Stomach (tissue), 9 donors: ENCODE data around the gene PTPRM. TPM values are rescaled to one million over a fixed set of nuclear protein-coding genes. Genes with fewer than 3 reads are reported as not detected.

Experiments
- DNase-seq, 2 donors: peaks; one replicate each; pipeline versions ENCODE4 v3.0.0 to v3.0.0-alpha.2; 2013 to 2019
- H3K27ac ChIP-seq, 5 donors: fragments of 200-600 bp in 4 of 5; sonication (generic) in 4 of 5; one replicate each; pipeline ENCODE4 v1.5.1; 2013 to 2019; ENCODE audit warnings: mild to moderate bottlenecking in 1 of 5, moderate library complexity in 1 of 5
- H3K27me3 ChIP-seq, 3 donors: fragments of 200-600 bp; sonication (generic); one replicate each; pipeline ENCODE4 v1.5.1; 2017 to 2019; ENCODE audit warnings: mixed run types in 1 of 3
- H3K36me3 ChIP-seq, 4 donors: fragments of 200-600 bp; sonication (generic); 1 replicate in 3 of 4; 2 replicates in 1 of 4; pipeline ENCODE4 v1.5.1; 2016 to 2019
- H3K4me1 ChIP-seq, 4 donors: fragments of 200-600 bp; sonication (generic); one replicate each; pipeline ENCODE4 v1.5.1; 2016 to 2019
- H3K4me3 ChIP-seq, 4 donors: fragments of 200-600 bp; sonication (generic) in 3 of 4; one replicate each; pipeline ENCODE4 v1.5.1; 2016 to 2019; ENCODE audit warnings: mild to moderate bottlenecking in 1 of 4
- H3K9me3 ChIP-seq, 4 donors: fragments of 200-600 bp; sonication (generic); one replicate each; pipeline ENCODE4 v1.5.1; 2016 to 2019
- CTCF ChIP-seq, 7 experiments: fragments of 450-650 bp in 4 of 7; fragments of 200-600 bp in 3 of 7; sonication (generic) in 3 of 7; IDR thresholded peaks; one replicate each; pipeline ENCODE4 v1.5.1; 2016 to 2019; ENCODE audit warnings: antibody characterized with exemption in 7 of 7, control low read depth in 2 of 7, mild to moderate bottlenecking in 1 of 7
- EP300 ChIP-seq: sonication (generic); formaldehyde crosslinking; IDR thresholded peaks from one replicate; pipeline ENCODE4 v1.6.1; 2017; ENCODE audit warnings: antibody characterized with exemption
- POLR2A ChIP-seq, 4 donors: fragments of 450-650 bp; IDR thresholded peaks; one replicate each; pipeline ENCODE4 v1.6.1; 2016; ENCODE audit warnings: antibody characterized with exemption in 4 of 4, control low read depth in 2 of 4, mild to moderate bottlenecking in 1 of 4, moderate library complexity in 1 of 4
- POLR2AphosphoS5 ChIP-seq, 3 donors: sonication (generic); formaldehyde crosslinking; IDR thresholded peaks; one replicate each; pipeline ENCODE4 v1.6.1; 2016; ENCODE audit warnings: antibody characterized with exemption in 3 of 3
- WGBS, 5 donors: extraction: QIAGEN DNeasy Blood & Tissue Kit in 3 of 5; methylation state at CpG; one replicate each; pipeline versions ENCODE4 v1.1.5 to v1.1.7; 2013 to 2018; 5-methylcytosine and 5-hydroxymethylcytosine counted together
- intact Hi-C: fragments of 100-400 bp; cut with DNase I; formaldehyde crosslinking; loops from one replicate; pipeline ENCODE4 v1.15.1; 2023; ENCODE audit warnings: low total_unique reads
- polyA plus RNA-seq, 3 donors: library from polyadenylated mRNA; stranded (reverse); fragments of 200-250 nt; gene quantifications; one replicate each; pipeline ENCODE4 v1.2.3, GENCODE V29; 2013
- total RNA-seq, 5 donors: library from RNA; depleted of rRNA; stranded (reverse); fragments of >200 nt; gene quantifications; one replicate each; pipeline versions ENCODE4 v1.1.0 to v1.2.3, GENCODE V29; 2014 to 2016
- donor health status: healthy with polysubstance abuse.
- donor health status: Bipolar disorder and iron deficiency.
- donor health status: healthy.

Gene PTPRM
- total and polyA plus RNA-seq, 8 donors: 7.5 to 246 (median 58.2) TPM

GRCh38 chr18:7918701-7919100, 351.6 kb downstream of the PTPRM start:
- Histone ChIP-seq H3K9me3 (no peaks in the 10 kb centered on the region), H3K4me1 (peaks cover 0 to 36% (median 22%) of the 10 kb centered on the region in 4 donors), H3K4me3 (no peak overlapping the region), H3K27me3 (no peaks in the 10 kb centered on the region), H3K36me3 (no peaks in the 10 kb centered on the region), H3K27ac (no peak overlapping the region)
- no peak for DNase-seq
- intact Hi-C loops: no loop called here
- WGBS, 5 donors: 88 to 95% (median 91%) methylated on average over 2 of the region's 2 CpGs
- TF ChIP-seq POLR2AphosphoS5 (IDR thresholded peaks at IDR 0.05): no peak
- no peak for TF ChIP-seq POLR2A (IDR thresholded peaks at IDR 0.05)
- TF ChIP-seq CTCF (IDR thresholded peaks at IDR 0.05): no peak
- no peak for TF ChIP-seq EP300

GRCh38 chr18:7919565-7919964, 352.4 kb downstream of the PTPRM start:
- Histone ChIP-seq H3K27ac (no peak overlapping the region), H3K36me3 (no peaks in the 10 kb centered on the region), H3K9me3 (no peaks in the 10 kb centered on the region), H3K27me3 (no peaks in the 10 kb centered on the region), H3K4me3 (no peak overlapping the region), H3K4me1 (peaks cover 0 to 39% (median 19%) of the 10 kb centered on the region in 4 donors)
- no peak for TF ChIP-seq POLR2A (IDR thresholded peaks at IDR 0.05)
- TF ChIP-seq CTCF (IDR thresholded peaks at IDR 0.05): no peak
- no peak for TF ChIP-seq EP300
- no peak for TF ChIP-seq POLR2AphosphoS5 (IDR thresholded peaks at IDR 0.05)
- 33 to 71% (median 64%) methylated on average over 2 of the region's 2 CpGs for WGBS, 5 donors
- intact Hi-C loops: no loop called here
- no peak for DNase-seq

DNA sequence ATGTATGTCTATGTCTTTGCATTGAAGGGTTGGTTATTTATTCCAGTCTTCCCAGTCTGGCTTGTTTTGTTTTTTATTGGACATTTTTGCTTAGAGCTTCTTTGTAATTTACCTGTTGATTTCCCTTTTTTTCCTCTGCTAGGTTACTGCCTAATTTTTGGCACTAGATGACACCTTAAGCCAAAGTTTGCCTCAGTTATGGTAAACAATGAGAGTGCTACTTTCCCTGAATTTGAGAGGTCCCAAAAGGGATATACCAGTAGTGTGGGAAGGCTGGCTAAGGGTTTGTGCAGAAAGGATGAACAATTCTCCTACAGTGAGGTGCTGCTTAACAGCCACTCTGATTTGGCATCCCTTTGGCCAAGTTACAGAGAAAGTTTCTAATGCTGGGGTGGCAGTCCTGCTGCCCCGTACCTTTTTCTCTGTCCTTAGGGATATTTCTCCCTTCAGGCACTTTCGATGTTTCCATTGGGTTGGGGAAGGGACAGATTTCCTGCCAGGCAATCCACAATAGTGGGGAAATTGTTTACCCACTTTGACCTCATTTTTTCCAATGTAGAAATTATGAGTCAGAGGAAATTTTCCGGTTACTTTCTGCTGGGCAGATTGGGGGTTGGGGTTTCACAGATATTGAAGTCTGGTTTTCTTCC, 354.9 kb downstream of the PTPRM start:
- Histone ChIP-seq H3K4me1 (peaks cover 0 to 41% (median 16%) of the 10 kb centered on the region in 4 donors), H3K27ac (peak overlapping the region in 3 of 5 donors; percentile 50 to 56 (median 52)), H3K36me3 (no peaks in the 10 kb centered on the region), H3K9me3 (no peaks in the 10 kb centered on the region), H3K4me3 (no peak overlapping the region), H3K27me3 (no peaks in the 10 kb centered on the region)
- peak in 1 of 2 donors; percentile 31 for DNase-seq
- intact Hi-C loops: no loop called here
- 22 to 51% (median 27%) methylated on average over 3 of the region's 3 CpGs for WGBS, 5 donors
- TF ChIP-seq EP300: no peak
- no peak for TF ChIP-seq POLR2A (IDR thresholded peaks at IDR 0.05)
- TF ChIP-seq POLR2AphosphoS5 (IDR thresholded peaks at IDR 0.05): peak in 1 of 3 donors; percentile 61
- TF ChIP-seq CTCF (IDR thresholded peaks at IDR 0.05): no peak

DNA sequence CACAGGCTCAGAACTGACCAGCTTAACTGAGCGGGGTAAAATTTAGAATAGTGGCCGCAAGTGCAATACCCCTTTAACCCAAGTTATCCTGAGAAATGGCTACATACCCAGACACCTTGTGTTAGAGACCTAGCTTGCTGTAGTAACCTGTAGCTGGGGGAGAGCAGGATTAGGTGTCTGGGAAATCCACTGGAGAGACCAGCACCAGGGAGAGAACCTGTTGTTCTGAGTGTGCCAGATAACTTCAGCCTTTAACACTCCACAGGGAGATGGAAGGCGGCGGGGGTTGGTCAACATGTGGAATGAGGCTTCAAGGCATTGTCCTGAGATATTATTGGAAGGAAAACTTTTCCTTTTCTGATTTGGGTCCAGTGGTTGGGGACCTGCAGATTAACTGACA, 356.0 kb downstream of the PTPRM start:
- Histone ChIP-seq H3K4me3 (no peak overlapping the region), H3K9me3 (no peaks in the 10 kb centered on the region), H3K36me3 (no peaks in the 10 kb centered on the region), H3K4me1 (peaks cover 0 to 45% (median 18%) of the 10 kb centered on the region in 4 donors), H3K27ac (peak overlapping the region in 4 of 5 donors; percentile 5 to 56 (median 42)), H3K27me3 (no peaks in the 10 kb centered on the region)
- DNase-seq: no peak
- intact Hi-C loops: no loop called here
- TF ChIP-seq POLR2A (IDR thresholded peaks at IDR 0.05): no peak
- TF ChIP-seq POLR2AphosphoS5 (IDR thresholded peaks at IDR 0.05): no peak
- no peak for TF ChIP-seq CTCF (IDR thresholded peaks at IDR 0.05)
- no peak for TF ChIP-seq EP300
- 94 to 96% (median 96%) methylated on average over 4 of the region's 4 CpGs for WGBS, 5 donors
